HG03354 (cell line): Measurements from ENCODE around the gene SELENOO.
A peak's percentile ranks its signal among the peaks of the same experiment; 100 is the strongest.
"Not testable (repeated sequence)": the region's sequence is repeated elsewhere in the genome, so short reads cannot be mapped to it uniquely, and the experiment has no call there.

ENCODE experiments used
- ATAC-seq: cut with Tn5 transposase; IDR thresholded peaks from one replicate; pipeline ENCODE4 v1.9.1; 2021; ENCODE audit warnings: mild to moderate bottlenecking; ENCODE audit not compliant: unreplicated experiment, poor library complexity, severe bottlenecking

The SELENOO gene, protein sequence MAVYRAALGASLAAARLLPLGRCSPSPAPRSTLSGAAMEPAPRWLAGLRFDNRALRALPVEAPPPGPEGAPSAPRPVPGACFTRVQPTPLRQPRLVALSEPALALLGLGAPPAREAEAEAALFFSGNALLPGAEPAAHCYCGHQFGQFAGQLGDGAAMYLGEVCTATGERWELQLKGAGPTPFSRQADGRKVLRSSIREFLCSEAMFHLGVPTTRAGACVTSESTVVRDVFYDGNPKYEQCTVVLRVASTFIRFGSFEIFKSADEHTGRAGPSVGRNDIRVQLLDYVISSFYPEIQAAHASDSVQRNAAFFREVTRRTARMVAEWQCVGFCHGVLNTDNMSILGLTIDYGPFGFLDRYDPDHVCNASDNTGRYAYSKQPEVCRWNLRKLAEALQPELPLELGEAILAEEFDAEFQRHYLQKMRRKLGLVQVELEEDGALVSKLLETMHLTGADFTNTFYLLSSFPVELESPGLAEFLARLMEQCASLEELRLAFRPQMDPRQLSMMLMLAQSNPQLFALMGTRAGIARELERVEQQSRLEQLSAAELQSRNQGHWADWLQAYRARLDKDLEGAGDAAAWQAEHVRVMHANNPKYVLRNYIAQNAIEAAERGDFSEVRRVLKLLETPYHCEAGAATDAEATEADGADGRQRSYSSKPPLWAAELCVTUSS

DNA sequence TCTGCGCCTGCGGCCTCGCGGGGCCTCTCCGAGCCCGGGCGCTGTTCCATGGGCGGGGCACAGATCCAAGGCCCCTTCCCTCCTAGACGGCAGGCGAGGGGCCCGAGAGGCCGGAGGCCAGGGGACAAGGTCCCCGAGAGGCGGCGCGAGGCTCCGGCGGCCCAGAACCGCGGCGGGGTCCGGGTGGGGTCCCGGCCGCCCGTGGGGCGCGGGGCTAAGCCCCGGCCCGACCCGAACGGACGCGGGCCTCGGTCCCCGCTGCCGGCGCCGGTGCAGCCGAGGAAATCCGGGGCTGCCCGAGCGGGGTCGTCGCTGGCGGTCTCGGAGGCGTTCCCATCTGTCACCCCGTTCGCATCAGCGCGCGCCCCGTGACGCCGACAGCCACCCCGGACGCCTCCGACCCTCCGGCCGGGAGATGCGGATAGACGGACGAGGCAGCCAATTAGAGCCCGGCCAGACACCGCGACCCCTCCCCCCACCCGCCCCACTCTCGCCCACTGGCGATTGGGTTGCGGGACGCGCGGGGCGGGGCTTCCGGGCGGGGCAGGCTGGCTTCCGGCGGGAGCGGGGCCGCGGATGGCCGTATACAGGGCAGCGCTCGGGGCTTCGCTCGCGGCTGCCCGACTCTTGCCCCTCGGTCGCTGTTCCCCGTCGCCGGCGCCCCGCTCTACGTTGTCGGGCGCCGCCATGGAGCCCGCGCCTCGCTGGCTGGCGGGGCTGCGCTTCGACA, at the start of gene SELENOO:
Gene SELENOO (plus strand): TSS at position 551 of the 730 bp plus-strand sequence. CDS start 26 bp downstream, at position 577.
- ATAC-seq, result peak; percentile 71

DNA sequence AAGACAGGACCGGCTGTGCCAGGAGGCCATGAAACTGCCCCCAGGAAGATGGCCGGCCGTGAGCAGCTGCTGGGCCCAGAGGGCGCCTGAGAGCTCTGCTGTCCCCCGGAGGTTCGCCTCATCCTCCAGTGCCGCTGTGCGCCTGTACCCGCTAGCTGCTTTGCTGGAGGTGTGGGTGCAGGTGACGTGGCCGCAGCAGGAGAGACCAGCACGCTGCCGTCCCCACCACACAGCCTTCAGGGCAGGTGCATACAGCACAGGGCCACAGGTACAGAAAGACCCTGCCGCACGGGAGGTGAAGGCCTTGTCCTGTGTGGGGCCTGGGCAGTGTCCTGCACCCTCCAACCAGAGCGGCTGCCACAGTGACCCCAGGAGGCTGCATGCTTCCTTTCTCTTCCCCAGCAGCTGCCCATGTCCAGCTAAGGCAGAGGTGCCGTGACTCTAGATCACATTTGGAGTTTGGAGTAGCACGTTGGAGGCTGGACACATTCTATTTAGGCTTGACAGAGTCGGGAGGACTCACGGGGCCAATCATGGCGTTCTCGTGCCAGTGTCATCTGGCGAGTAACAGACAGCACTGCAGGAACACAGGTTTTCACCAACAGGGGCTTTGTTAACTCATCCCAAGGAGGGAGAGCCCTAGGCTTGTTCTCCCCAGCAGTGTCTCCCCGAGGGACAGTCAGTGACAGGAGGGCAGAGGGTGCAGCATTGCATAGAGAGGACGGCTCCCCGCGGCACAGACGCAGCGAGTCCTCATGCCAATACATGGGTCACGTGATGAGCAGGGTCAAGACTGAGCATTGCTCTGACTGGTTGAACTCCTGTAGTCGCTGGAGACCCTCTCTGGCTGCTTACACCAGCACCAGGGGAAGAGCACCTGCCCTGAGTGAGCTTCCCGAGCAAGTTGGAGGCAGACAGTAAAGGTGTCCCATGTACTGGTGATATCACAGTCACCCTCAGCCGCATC, 49.0 kb upstream of the SELENOO start:
- no peak for ATAC-seq

GRCh38 chr22:50153056-50153755, 47.6 kb upstream of the SELENOO start:
- ATAC-seq, result no peak

DNA sequence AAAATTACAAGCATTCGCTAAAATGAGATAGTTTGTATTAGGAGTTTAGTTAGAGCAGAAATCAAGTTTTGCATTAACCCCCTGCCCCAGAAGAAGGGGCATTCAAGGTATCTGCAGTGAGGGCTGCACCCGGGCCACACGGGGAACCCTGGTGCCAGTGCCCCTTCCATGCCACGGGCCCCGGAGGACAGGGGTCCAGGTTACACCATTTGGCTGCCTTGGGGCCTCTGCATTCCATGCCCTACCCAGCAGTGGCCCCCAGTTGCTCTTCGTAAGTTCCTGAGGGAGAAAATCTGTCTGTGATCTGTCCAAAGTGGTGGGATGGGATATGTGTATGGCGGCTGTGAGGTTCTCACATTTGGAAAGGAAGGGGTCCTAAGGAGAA, 47.1 kb upstream of the SELENOO start:
- no peak for ATAC-seq

- ATAC-seq, result no peak
Measured at GRCh38 chr22:50157709-50158375, 43.0 kb upstream of the SELENOO start.

- ATAC-seq, result no peak
Measured at GRCh38 chr22:50160947-50161346, 39.9 kb upstream of the SELENOO start.

DNA sequence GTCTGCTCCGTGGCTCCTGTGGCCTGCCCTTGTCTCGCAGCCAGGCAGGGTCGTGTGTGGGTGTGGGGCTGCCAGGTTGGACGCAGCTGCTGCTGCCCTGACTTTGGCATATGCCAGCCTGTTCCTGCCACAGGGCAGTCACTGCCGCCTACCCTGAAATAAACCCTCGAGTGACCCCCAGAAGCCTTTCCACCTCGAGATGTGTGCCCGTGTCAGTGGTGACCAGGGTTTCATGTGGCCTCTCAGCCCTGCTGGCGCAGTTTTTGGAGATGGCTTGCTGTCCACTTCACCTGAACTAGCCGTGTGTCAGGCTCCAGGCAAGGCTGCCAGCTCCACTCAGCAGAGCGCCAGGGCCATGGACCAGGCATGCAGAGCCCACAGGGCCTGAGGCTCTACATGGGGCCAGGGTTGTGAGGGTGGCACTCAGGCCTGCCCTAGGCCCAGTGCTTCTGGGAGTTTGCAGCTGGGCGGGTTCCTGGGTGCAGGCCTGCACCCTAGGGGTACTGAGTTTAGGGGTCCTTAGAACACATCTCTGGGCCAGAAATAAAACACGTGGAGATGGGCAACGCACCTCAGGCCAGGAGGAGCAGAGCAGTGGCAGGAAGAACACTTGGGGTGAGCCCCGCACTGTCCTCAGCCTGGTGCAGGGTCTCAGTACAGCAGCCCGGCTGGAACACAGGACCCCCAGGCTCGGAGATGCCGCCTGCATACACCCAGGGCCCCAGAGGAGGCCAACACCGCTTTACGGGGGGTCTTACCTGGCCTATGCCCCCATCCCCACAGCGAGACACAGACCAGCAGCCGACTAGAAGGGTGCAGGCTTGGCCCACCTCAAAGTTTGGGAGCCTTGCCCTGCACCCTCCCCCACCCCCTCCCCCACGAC, 39.1 kb upstream of the SELENOO start:
- no peak for ATAC-seq

DNA sequence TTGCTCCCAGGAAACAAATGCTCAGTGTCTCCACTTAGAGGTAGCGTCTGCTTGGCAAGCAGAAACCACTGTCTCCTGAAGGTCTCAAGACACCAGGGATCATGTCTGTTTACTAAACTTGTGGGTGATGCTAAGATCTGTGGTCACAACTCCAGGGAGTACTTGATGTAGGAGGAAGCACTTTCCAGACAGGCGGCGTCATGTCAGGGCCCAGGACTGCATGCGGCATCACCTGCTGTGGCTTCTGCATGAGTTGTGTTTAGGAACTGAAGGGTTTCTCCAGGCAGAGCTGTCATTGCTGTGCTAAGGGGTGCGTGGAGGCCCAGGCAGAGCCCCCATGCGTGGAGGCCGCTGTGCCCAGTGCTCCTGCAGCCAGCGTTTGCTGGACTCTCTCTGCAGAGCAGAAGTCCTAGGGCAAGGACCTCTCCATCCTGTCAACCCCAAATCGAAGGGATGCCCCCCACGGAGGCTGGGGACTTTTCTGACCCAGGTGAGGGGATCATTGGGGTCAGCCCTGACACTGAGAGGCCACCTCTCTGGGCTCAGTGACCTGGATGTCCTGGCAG, 38.3 kb upstream of the SELENOO start:
- ATAC-seq, result no peak

GRCh38 chr22:50165436-50166123, 35.2 kb upstream of the SELENOO start:
- no peak for ATAC-seq

DNA sequence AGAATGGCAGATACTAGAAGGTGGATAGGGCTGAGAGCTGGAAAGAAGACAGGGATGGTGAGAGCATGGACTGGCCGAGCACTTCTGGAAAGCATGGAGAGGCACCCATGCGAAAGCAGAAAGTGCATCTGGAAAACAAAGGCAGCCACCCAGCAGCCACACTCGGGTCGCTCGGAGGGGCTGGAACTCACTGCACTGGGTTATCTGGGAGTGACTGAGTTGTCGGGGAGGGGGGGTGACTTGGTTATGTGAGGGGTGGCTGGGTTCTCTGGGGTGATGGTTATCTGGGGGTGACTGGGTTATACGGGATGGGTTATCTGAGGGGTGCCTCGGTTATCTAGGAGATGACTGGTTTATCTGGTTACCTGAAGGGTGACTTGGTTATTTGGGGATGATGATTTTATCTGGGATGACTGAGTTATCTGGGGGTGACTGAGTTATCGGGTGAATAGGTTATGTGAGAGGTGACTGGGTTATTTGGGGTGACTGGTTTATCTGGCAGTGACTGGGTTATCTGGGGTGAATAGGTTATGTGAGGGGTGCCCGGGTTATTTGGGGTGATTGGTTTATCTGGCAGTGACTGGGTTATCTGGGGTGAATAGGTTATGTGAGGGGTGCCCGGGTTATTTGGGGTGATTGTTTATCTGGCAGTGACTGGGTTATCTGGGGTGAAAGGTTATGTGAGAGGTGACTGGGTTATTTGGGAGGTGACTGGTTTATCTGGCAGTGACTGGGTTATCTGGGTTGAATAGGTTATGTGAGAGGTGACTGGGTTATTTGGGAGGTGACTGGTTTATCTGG, 32.9 kb upstream of the SELENOO start:
- ATAC-seq, result no peak

DNA sequence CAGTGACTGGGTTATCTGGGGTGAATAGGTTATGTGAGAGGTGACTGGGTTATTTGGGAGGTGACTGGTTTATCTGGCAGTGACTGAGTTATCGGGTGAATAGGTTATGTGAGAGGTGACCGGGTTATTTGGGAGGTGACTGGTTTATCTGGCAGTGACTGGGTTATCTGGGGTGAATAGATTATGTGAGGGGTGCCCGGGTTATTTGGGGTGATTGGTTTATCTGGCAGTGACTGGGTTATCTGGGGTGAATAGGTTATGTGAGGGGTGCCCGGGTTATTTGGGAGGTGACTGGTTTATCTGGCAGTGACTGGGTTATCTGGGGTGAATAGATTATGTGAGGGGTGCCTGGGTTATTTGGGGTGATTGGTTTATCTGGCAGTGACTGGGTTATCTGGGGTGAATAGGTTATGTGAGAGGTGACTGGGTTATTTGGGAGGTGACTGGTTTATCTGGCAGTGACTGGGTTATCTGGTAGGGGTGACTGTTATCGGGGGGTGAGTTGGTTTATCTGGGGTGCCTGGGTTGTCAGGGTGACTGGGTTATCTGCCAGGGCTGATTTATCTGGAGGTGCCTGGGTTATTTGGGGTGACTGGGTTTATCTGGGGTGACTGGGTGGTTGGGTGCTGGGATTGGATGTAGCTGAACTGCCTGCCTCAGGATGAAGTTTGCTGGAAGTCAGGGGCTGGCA, 32.2 kb upstream of the SELENOO start:
- not testable (repeated sequence) for ATAC-seq

- no peak for ATAC-seq
Measured at GRCh38 chr22:50169181-50169759, 31.5 kb upstream of the SELENOO start.

DNA sequence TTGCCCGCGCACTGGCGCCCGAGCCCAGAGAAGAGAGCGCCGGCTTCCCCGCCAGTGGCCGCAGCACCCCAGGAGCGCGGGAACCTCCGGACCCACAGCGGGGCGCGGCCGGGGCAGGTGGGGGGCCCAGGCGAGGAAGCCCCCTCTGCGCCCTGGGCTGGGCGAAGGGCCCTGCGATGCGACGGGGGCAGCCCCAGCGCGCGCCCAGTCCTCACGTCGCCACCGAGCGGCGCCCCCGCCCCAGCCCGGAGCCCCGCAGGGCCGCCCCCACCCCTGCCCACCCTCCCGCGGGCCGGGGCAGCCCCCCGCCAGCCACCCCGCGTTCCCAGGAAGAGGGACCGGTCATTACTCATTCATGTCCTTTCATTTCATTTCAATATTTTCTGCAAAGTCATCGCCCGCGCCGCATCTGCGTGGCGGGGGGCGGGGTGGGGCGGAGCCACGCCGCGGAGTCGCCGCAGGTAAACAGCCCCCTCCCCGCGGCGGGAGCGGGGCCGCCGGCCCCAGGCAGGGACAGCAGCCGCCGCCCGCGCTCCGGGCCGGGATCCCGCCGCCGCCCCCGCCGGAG, 31.0 kb upstream of the SELENOO start:
- no peak for ATAC-seq

DNA sequence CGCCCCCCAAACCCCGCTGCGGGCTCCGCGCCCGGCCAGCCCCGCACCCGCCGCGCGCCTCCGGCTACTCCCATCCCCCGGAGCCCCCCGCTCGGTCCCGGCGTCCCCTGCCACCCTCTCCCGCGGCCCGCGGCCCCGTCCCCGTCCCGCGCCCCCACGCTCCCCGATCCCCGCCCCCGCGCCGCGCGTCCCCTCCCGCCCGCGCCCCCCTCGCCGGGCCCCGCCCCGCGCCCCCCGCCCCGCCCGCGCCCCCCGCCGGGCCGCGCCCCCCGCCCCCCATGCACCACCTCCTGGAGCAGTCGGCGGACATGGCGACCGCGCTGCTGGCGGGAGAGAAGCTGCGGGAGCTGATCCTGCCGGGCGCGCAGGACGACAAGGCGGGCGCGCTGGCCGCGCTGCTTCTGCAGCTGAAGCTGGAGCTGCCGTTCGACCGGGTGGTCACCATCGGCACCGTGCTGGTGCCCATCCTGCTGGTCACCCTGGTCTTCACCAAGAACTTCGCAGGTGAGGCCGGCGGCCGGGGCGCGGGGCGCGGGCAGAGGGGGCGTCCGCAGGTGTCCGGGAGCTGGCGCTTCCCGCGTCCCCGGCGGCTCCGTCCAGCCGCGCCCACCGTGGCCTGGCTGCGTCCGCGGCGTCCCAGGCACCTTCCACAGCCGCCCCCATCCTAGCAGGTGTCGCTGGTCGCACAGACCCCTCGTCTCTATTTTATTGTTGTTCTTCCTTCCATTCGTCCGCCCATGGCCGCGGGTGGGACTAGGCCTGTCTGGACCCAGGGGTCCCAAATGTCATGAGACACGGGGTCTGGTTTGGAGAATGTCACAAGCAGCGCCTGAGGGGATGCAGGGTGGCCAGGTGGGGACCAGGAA, 30.1 kb upstream of the SELENOO start, which contains the start of gene PANX2:
Gene PANX2 (plus strand): TSS at position 279 of the 866 bp plus-strand sequence. CDS start 0 bp downstream, at position 279.
- no peak for ATAC-seq
